GM21528 (cell line): ENCODE data around the gene VAMP4.
"Not testable (repeated sequence)": the region's sequence is repeated elsewhere in the genome, so short reads cannot be mapped to it uniquely, and the experiment has no call there.

ENCODE experiments used
- ATAC-seq: cut with Tn5 transposase; IDR thresholded peaks from one replicate; pipeline ENCODE4 v1.9.1; 2021; ENCODE audit warnings: mild to moderate bottlenecking, moderate library complexity; ENCODE audit not compliant: unreplicated experiment, low FRiP score

VAMP4 gene

GRCh38 chr1:171753182-171753581 is 11.3 kb upstream of the VAMP4 start:
- no peak for ATAC-seq

DNA sequence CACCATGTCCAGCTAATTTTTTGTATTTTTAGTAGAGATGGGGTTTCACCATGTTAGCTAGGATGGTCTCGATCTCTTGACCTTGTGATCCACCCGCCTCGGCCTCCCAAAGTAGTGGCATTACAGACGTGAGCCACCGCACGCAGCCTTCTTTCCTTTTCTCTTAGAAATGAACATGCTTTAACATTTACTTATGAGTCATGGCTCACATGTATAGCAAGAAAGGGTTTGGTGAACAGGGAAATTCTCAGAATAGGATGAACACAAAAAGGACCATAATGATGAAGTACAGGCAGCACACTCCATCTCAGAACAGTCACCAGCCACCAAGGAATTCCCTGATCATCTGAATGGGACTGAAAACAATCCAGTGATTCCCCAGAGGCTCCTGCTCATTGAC is 9.4 kb upstream of the VAMP4 start:
- no peak for ATAC-seq

DNA sequence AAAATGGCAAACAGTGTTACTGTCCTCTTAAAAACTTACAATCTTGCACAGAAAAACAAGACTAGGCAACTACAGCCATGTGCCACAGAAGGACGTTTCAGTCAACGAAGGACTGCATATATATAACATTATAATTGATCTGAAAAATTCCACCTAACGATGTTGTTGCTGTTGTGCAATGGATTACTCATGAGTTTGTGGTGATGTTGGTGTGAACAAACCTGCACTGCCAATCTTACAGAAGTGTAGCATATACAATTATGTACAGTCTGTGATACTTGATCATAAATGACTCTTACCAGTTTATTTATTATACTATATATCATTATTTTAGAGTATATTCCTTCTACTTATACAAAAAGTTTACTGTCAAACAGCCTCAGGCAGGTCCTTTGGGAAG is 6.8 kb upstream of the VAMP4 start:
- no peak for ATAC-seq

DNA sequence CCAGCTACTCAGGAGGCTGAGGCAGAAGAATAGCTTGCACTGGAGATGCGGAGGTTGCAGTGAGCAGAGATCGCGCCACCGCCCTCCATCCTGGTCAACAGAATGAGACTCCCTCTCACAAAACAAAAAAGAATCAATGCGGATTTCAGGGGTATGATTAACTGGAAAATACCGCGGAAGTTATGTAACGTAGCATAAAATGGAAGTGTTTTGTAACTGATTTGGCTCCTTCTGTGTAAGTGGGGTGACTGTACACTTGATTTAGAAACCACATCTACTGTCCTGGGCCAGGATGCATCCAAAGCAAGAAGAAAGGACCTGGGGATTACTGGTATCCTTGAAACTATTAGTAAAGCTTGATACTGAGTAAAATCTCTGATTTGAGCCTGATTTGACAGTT is 3.1 kb upstream of the VAMP4 start:
- no peak for ATAC-seq

- ATAC-seq = no peak
These were observed 1.4 kb upstream of the VAMP4 start for GRCh38 chr1:171743081-171743870.

GRCh38 chr1:171742577-171742922 is 685 bp upstream of the VAMP4 start:
- ATAC-seq = no peak

DNA sequence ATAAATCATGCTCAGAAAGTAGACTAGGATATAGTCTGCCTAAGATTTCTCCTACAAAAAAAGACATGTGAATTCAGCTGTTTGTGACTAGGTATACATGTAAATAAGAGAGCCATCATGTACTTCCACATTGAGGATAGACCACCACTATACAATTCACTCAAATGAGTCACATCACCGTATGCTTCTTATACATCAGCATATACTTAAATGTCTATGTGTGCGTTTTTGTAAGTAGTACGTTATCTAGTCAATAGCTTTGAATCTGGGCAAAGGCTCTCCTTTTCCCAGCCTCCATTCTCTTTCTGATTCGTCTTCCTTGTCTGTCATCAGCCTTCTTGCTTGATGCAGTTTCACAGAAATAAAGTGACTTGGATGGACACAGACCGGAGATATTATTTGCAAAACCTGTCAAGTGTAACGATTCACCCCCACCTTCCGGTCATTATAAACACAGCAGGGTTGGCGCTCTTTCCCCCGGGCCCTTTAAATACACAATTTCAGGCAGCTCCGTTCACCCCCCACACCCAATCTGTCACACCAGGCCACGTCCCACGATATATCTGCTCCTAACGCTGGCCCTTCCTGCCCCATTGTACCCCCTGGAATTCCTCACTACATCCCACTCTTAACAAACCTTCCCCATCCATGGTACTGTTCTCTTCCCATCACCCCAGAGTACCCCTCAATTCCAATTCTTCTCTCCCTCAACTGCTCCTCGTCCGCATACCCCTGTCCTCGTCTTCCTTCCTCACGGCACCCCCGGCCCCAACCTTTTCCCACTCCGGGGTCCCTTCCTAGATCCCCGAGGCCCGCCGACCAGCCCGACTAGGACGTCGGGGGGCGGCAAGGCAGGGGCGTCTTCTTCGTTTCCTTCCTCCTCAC is 636 bp downstream of the VAMP4 start:
- peak; percentile 23 for ATAC-seq

GRCh38 chr1:171740356-171740863 is 1.5 kb downstream of the VAMP4 start:
- ATAC-seq = no peak

DNA sequence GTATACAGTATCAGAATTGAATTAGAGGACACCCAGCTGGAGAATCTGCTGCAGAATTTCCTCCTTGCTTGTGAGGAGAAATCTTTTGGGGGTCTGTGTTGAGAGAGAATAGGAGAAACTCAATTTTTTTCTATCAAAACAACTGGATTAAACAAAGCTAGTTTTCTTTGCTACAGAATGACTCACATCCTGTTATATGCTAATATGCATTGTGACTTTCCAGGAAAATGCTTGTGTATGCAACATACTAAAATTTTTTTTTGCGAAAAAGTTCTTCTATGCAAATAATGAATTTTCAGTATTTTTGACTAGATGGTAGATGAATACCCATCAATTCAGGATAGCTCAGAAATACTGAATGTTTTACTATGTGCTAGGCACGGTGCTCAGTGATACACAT is 2.2 kb downstream of the VAMP4 start:
- ATAC-seq = no peak

DNA sequence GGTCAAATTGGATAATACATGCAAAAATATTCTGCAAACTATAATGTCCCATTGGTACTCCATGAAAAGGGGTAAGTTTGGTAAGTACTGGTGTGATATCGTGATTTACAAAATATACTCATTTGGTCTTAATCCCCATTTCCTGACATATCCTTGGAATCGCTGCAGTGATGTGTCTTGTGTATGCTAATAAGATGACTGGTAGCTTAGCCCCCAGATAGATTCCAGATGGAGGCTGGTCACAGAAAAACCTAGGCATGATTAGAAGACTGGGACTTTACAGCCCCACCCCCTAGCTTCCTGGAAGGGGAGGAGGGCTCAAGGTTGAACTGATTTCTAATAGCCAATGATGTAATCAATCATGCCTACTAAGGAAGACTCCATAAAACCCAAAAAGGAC is 3.0 kb downstream of the VAMP4 start:
- ATAC-seq = no peak

DNA sequence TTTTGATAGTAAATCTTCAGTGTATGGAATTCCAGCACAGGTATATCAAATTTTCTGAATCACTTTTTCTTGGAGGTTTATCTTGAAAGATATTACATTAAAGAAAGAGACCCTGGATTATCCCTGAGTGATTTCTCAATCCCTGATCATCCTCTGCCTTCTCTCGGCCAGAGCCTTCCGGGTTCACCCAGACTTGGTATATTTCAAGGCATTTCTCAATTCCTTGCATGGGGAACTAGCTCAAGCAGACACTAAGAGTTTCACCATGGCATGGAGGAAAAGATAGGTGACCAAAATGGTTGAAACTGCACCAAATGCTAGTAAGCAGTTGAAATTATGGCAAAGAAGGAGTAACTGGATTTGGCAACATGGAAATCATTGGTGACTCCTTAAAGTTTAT is 5.7 kb downstream of the VAMP4 start:
- no peak for ATAC-seq

- no peak for ATAC-seq
These were observed 11.8 kb downstream of the VAMP4 start for GRCh38 chr1:171730052-171730451.

DNA sequence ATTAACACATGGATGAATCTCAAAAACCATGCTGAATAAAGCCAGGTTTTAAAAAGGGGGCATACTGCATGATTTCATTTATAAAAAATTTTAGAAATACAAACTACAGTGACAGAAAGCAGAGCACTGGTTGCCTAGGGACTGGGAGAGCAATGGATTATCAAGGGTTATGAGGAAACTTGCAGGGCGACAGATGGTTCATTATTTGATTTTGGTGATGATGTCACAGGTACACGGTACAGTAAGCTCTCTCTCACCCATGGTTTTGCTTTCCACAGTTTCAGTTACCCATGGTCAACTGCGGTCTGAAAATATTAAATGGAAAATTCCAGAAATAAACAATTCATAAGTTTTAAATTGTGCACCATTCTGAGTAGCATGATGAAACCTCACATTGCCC is 14.1 kb downstream of the VAMP4 start:
- ATAC-seq = no peak

DNA sequence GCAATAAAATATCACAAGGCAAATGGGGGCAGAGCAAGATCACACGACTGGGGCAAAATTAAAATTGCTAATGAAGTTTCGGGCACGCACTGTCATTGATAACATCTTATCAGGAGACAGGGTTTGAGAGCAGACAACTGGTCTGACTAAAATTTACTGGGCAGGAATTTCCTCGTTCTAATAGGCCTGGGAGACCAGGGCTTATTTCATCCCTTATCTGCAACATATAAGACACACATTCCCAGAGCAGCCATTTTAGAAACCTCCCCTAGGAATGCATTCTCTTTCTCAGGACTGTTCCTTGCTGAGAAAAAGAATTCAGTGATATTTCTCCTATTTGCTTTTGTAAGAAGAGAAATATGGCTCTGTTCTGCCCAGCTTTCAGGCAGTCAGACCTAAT is 18.7 kb downstream of the VAMP4 start:
- not testable (repeated sequence) for ATAC-seq

DNA sequence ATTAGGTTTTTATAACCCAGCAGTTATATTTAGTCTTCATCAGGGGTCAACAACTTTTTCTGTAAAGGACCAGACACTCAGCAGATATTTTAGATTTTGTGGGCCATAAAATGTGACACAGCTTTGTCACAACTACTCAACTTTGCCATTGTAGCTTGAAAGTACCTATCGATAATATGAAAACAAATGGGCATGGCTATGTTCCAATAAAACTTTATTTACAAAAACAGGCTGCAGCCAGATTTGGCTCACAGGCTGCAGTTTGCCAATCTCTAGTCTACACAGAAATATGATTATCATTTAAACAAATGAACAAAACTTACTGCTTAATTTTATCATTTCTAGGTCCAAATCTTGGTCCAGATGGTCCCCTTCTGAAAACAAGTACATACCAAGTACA is 23.0 kb downstream of the VAMP4 start:
- no peak for ATAC-seq

DNA sequence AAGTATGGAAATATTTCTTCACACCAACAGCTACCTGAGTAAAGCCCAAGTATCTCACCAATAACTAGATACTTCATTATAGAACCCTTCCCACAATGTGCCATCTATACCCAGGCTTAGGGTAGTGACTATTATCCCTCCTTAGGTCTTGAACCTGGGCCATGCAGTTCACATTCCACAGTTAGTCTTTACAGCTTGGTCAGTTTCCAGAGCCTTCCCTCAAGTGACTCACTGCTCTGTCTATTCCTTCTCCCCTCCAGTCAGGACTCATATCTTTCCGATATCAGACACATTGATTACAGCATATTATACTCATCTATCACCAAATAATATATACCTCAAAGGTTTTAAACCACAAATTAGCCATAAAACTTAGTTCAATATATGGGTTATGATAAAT is 23.6 kb downstream of the VAMP4 start:
- ATAC-seq = no peak

DNA sequence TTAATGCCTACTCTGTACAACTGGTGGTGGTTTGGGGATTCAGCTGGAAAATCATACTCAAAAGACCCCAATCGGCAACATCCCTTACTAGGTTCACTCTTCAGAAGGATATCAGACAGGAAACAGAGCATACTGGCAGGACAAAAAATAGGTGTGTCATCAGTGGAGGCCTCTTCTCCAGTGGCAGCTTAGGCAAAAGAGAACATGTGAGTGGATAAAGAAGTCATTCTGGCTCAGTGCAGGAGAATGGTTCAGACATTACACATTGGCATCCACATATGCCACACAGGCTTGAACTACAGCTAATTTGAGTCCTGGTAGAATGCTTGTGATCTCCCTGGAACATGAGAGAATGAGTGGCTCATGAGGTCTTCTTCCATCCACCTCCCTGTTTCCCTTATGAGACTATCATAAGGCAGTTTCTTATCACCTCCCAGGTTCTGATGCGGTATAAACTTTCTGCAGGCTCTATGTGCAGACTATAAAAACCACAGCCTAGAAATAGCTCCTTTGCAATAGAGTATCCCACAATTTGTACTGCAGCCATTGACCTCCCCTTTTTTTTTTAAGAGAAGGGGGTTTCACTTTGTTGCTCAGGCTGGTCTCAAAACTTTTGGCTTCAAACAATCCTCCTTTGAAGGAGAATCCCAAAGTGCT is 24.7 kb downstream of the VAMP4 start:
- no peak for ATAC-seq

DNA sequence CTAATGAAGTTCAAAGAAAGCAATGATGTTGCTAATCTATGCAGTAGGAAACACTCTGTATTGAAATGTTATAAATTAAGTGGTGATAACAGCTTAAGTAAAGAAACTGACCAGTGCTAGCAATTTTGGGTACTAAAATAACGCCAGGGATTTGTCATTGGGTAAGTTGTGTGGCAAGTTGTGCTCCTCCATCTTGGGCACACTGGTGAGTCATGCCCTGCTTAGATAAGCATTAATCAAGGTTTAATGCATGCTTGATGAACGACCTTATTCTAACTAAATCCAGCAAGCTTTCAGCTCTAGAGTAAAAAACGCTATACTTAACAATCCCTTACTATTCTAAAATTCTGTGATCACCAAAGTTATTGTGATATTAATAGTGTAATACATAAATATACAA is 25.2 kb downstream of the VAMP4 start:
- no peak for ATAC-seq

DNA sequence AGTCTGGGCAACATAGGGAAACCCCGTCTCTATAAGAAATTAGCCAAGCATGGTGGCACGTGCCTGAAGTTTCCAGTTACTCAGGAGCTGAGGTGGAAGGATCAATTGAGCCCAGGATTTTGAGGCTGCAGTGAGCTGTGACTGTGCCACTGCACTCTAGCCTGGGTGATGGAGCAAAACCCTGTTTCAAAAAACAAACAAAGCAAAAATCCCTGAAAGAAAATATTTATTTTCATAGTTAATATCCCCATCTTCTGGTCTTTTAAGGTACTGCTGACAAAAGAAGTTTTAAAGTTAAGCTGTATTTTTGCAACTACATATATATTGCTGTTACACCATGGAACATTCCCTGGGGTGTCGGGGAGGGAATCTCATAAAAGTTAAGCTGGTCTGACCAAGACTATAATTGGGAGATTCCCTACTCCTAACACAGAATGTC is 26.0 kb downstream of the VAMP4 start:
- ATAC-seq = no peak

DNA sequence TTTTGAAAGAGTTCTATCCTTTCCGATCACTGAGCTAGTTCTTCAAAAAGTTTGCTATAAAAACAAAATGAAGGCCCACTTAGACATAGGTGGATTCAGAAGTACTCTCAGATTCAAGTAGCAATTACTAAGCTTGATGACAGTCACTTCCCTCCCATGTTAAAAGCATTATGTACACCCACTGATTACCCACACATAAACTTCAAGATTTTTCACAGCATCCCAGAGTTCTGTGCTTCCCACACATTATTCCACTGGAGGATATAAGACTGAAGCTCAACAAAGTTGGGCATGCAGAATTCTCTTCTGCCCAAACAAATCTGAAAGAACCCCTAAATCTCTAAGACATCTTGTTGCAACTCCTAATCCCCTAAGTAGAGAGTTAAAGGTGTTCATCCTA is 29.5 kb downstream of the VAMP4 start:
- ATAC-seq = no peak

DNA sequence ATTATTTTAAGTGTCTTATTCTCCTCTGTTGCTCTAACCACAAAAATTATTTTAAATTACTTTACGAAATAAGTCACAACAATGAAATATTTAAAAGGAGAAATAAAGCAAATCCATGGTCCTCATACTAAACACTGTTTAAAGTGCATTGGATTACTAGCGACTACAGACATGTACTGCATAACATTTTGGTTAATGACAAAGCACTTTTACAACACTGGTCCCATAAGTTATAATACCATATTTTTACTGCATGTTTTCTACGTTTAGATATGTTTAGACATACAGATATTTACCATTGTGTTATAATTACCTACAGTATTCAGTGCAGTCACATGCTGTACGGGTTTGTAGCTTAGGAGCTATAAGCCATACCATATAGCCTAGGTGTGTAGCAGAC is 30.2 kb downstream of the VAMP4 start:
- ATAC-seq = no peak
